ENCODE data around the gene ZBTB7A.

The ZBTB7A gene

DNA sequence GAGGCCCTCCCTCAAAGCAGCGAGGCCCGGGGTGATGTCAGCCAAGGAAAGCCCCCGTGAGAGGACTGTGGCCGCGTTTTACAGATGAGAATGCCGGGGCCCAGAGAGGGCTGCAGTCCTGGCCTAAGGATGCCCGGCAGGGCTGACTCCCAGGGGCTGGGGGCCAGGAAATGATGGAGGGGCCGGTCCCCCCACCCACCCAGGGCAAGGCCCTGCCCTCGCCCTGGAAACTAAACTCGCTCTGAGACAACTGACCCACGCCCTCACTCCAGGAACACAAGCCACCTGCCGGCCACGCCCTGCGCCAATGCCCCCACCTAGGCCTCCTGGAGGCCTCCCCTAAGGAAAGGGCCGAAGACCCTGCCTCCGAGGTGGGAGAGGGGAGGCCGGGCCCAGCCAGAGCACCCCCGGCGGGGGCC is 7.2 kb downstream of the ZBTB7A start:
- no peak overlapping the region for H3K4me3 ChIP-seq (ENCODE audit: low read length)
- DNase-seq (ENCODE audit: low read depth, low spot score): no peak

GRCh38 chr19:4058693-4059452 is 7.8 kb downstream of the ZBTB7A start:
- H3K4me3 ChIP-seq (ENCODE audit: low read length): no peak overlapping the region
- DNase-seq (ENCODE audit: low read depth, low spot score): no peak

- DNase-seq (ENCODE audit: low read depth, low spot score): no peak
- no peak overlapping the region for H3K4me3 ChIP-seq (ENCODE audit: low read length)
Observed at GRCh38 chr19:4057931-4058692, 8.6 kb downstream of the ZBTB7A start.

DNA sequence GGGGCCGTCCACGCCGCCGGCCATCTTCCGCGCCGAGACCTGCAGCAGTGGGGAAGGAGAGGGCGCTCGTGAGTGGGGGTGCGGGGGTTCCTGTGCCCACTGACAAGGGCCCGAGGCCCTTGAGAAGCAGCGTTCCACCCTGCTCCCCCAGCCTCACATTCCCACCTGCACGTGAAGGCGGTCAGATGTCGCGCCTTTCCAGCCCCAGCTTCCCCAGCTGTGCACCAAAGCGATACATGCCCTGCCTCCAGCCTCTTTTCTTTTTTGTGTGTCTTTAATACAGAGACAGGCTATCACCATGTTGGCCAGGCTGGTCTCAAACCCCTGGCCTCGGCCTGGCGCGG is 11.5 kb downstream of the ZBTB7A start:
- no peak overlapping the region for H3K4me3 ChIP-seq (ENCODE audit: low read length)
- no peak for DNase-seq (ENCODE audit: low read depth, low spot score)

DNA sequence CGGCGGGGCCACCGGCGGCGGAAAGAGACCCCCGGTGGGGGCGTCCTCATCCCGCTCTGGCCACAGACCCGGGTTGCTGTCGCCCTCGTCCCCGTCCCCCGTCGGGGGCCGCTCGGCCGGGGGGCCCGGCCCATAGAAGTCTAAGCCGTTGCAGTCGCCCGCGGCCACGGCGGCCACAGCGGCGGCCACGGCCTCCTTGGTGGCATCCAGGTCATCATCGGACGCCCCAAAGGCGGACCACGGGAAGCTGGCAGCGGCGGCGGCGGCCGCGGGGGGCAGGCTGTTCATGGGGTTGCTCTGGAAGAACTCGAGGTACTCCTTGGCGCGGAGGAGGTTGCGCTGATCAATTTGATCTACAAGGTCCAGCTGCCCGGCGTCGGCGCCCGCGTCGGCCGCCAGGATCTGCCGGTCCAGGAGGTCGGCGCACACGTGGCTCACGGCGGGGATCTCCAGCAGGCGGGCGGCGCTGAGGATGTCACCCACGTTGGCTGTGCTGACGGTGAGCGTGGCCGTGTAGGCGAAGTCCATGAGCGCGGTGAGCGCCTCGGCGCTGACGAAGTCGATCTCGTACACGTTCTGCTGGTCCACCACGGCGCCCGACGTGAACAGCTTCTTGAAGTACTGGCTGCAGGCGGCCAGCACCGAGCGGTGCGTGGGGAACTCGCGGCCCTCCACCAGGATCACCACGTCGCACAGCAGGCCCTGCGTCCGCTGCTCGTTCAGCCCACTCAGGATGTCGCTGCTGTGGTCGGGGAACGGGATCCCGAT is 12.1 kb downstream of the ZBTB7A start:
- DNase-seq (ENCODE audit: low read depth, low spot score): no peak
- H3K4me3 ChIP-seq (ENCODE audit: low read length): no peak overlapping the region

DNA sequence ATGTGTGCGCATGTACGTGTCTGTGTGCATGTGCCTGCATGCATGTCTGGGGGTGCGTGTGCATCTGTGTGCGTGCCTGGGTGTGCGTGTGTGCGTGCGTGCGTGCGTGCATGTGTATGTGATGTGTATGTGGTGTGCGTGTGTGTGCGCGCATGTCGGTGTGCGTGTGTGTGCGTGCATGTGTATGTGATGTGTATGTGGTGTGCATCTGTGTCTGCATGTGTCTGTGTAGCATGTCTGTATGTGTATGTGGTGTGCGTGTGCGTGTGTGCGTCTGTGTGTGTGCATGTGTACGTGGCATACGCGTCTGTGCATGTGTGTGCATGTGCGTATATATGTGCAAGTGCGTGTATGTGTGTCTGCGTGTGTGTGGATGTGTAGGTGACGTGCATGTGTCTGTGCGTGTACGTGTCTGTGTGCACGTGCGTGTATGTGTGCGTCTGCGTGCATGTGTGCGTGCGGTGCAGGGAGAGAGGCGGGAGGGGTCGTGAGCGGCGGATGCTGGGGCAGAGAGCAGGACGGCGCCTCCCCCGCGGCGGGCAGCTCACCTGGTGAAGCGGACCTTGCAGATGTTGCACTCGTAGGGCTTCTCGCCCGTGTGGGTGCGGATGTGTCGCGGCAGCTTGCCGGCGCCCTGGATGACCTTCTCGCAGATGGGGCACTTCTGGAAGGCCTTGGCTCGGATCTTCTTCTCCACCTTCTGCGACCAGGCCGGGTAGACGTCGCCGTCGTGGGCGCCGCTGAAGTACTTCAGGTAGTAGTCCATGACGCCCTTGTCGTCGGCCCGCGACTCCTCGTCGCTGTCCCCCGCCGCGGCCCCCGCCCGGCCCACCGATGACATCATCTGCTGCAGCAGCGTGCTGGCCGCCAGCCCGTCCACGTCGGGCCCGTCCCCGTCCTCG is 13.0 kb downstream of the ZBTB7A start:
- no peak for DNase-seq (ENCODE audit: low read depth, low spot score)
- H3K4me3 ChIP-seq (ENCODE audit: low read length): no peak overlapping the region

- no peak overlapping the region for H3K4me3 ChIP-seq (ENCODE audit: low read length)
- DNase-seq (ENCODE audit: low read depth, low spot score): no peak
Observed at GRCh38 chr19:4052993-4053422, 13.7 kb downstream of the ZBTB7A start.

DNA sequence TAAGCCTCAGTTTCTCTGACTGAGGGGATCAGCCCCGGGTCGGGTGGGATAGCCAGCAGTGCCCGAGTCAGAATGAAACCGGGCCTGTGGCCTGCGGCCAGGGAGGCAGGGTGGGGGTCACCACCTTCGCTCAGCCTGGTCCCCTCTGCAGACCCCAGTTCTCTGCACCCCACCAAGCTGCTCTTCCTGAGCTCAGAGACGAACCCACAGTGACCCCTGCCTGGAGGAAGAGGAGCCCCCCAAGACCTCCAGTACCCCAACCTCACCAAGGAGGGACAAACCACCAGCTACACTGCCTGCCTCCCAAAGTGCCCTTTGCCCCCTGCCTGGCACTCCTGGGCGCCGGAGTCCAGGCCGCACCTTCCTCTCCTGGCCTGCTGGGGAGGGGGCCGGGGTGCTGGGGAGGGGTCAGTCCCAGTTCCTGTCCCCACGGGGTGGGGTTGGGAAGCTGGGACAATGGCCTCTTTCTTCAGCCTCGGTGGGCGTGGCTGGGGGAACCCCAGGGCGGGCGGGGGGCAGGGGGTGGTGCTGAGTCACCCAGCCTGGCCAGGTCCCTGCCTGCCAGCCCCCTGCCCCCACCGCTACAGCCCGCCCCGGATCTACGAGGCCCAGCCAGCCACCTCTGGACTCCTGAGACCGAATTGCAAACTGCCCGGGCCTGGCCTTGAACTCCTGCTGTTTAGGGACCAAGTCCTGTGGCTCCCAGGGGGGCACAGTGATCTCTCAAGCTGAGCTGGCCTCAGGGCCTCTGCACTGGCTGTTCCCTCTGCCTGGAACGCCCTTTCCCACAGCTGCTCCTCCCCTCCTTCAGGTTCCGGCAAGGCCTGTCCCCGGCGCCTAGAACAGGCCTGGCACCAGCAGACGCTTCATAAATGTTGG is 14.3 kb downstream of the ZBTB7A start:
- H3K4me3 ChIP-seq (ENCODE audit: low read length): no peak overlapping the region
- DNase-seq (ENCODE audit: low read depth, low spot score): no peak

- H3K4me3 ChIP-seq (ENCODE audit: low read length): no peak overlapping the region
Observed at GRCh38 chr19:4051175-4052101, 15.3 kb downstream of the ZBTB7A start.

DNA sequence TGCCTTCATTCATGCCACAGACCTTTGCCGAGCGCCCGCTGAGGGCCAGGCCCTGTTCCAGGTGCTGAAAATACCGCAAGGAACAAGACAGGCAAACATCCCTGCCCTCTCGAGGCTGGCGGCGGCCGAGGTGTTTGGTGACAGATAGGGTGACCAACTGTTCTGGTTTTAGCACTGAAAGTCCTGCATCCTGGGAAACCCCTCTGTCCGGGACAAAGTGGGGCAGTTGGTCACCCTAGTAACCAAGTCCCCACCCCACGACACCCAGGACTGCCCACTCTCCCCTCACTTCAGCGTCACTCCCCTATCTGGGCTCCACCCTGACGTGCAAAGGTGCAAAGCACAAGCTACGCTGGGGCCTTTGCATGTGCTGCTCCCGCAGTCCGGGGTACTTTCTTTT is 17.3 kb downstream of the ZBTB7A start:
- DNase-seq (ENCODE audit: low read depth, low spot score): no peak
- H3K4me3 ChIP-seq (ENCODE audit: low read length): no peak overlapping the region

More at GRCh38 chr19:4051175-4052101, 15.3 kb downstream of the ZBTB7A start:
- DNase-seq (ENCODE audit: low read depth, low spot score): no peak

- no peak for DNase-seq (ENCODE audit: low read depth, low spot score)
- no peak overlapping the region for H3K4me3 ChIP-seq (ENCODE audit: low read length)
Observed at GRCh38 chr19:4046946-4047683, 19.6 kb downstream of the ZBTB7A start.

GRCh38 chr19:4046362-4046691 is 20.4 kb downstream of the ZBTB7A start:
- H3K4me3 ChIP-seq (ENCODE audit: low read length): no peak overlapping the region
- no peak for DNase-seq (ENCODE audit: low read depth, low spot score)

DNA sequence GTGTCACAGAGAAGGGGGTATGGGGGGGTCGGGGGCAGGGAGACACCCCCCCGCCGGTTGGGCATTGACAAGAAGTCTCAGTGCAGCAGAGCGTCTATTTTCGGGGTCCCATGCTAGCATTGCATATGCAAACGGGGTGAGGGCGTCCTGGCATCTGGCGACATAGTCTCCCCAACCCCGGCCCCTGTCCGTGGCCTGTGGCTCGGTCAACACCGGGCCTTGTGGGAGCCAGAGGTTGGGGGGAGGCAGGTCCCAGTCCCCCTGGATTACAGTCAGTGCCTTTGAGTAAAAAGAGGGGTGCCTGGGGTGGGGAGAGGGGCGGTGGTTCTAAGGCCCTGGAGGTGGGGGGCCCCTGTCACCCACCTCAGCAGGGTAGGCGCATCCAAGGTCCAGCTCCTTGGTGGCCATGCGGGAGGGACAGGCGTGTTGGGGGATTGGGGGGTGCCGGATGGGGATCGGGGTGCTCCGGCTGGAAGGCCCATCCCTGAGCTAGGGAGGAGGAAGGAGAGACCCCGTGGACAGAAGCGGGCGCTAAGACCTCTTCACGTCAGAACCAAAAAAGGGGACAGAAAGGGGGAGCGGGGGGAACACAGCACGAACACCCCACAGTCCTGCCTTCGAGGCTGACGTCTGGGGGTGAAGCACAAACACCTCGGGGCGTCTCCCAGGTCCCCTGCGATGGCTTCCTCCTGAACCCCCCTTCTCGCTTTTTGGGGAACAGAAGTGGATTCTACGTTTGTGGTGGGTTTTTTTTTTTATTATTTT is 20.9 kb downstream of the ZBTB7A start:
- no peak overlapping the region for H3K4me3 ChIP-seq (ENCODE audit: low read length)
- no peak for DNase-seq (ENCODE audit: low read depth, low spot score)

DNA sequence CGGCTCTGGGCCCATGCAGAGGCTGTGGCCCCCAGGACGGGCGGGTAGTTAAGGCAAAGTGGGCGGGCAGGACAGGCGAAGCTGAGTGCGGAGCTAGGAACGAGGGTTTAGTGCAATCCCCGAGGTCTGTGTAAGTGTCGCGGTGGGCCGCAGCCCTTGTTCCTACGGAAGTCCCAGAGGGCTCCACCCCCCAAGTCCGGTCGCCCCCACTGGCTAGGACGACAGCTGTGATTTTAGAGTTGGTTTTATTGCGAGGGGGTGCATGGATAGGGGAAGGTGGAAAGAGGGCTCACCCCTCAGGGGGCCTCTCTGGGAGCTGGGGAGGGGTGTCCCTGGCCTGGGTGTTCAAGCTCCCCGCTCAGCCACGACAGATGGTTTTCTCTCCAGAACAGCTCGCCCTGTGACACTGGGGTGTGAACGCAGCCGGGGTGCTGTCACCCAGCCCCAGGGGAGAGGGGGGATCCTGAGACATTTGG is 21.7 kb downstream of the ZBTB7A start:
- DNase-seq (ENCODE audit: low read depth, low spot score): no peak
- no peak overlapping the region for H3K4me3 ChIP-seq (ENCODE audit: low read length)

DNA sequence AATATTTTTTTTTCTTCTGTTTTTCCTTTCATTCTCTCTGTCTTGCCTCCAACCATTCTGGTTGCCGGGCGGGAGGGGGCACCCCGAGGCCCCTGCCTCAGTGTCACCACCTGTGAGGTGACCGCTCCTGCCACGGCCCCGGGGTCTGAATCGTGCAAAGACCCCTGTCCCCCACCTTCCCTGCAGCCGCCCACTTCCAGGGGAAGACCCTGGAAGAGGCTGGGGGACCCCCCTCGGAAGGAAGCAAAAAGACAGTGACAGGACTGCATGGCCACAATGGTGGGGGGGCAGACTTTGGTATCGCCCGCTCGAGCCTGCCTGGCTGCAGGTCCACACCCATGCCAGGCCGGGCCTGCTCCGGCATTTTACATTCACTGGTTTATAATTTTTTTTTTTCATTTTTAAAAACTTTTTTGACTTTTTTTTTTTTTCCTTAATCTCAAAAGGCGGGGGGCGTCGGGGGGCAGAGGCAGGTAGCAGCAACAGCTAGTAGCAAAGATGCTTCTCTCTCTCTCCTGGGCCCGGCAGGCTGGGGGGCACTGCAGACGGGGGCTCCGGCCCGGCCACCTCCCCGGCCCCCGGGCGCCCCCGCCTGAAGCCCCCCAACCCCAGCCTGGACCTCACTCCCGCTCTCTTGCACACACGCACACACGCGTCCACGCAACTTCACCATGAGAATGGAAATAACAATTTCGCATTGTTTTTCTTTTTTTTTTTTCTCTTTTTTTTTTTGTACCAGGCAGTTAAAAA is 22.6 kb downstream of the ZBTB7A start:
- H3K4me3 ChIP-seq (ENCODE audit: low read length): no peak overlapping the region
- DNase-seq (ENCODE audit: low read depth, low spot score): no peak

Data from Jurkat, Clone E6-1 (cell line).